ENCODE data around the gene TMEM222.

The TMEM222 gene

GRCh38 chr1:27348861-27349783, 27.2 kb downstream of the TMEM222 start:
- TF ChIP-seq CTCF (IDR thresholded peaks at IDR 0.05; ENCODE audit: control extremely low read depth, extremely low read depth, low read depth, missing control alignments): no peak
- CTCF ChIA-PET: interaction anchor here (0.7 to 2.3 kb wide), 4 partner anchors 9 to 303 kb away, joined by 3 to 17 read pairs (median 4); no protein-coding TSS in a partner anchor
- DNase-seq (ENCODE audit: extremely low spot score): peak; percentile 71
- POLR2A ChIA-PET: interaction anchor here (0.6 kb wide), 1 partner anchor 259 kb away, joined by 3 read pairs; no protein-coding TSS in a partner anchor

- ChIA-PET POLR2A (no interaction called here), CTCF (interaction anchor here (0.6 to 2.3 kb wide), 4 partner anchors 8 to 22 kb away, joined by 3 to 17 read pairs (median 4); no protein-coding TSS in a partner anchor)
- peak; percentile 55 for DNase-seq (ENCODE audit: extremely low spot score)
- TF ChIP-seq CTCF (IDR thresholded peaks at IDR 0.05; ENCODE audit: control extremely low read depth, extremely low read depth, low read depth, missing control alignments): no peak
Measured at GRCh38 chr1:27349784-27350662, 28.1 kb downstream of the TMEM222 start.

GRCh38 chr1:27350663-27351540, 28.9 kb downstream of the TMEM222 start:
- no peak for TF ChIP-seq CTCF (IDR thresholded peaks at IDR 0.05; ENCODE audit: control extremely low read depth, extremely low read depth, low read depth, missing control alignments)
- POLR2A ChIA-PET: no interaction called here
- CTCF ChIA-PET: interaction anchor here (0.6 to 1.4 kb wide), 4 partner anchors 11 to 23 kb away, joined by 3 to 4 read pairs (median 4); no protein-coding TSS in a partner anchor
- no peak for DNase-seq (ENCODE audit: extremely low spot score)

GRCh38 chr1:27351541-27352107, 29.7 kb downstream of the TMEM222 start:
- TF ChIP-seq CTCF (IDR thresholded peaks at IDR 0.05; ENCODE audit: control extremely low read depth, extremely low read depth, low read depth, missing control alignments): no peak
- no peak for DNase-seq (ENCODE audit: extremely low spot score)
- ChIA-PET POLR2A (no interaction called here), CTCF (interaction anchor here (1.4 kb wide), 2 partner anchors 12 to 18 kb away, joined by 4 read pairs; no protein-coding TSS in a partner anchor)

- ChIA-PET POLR2A (no interaction called here), CTCF (interaction anchor here (0.7 to 9.1 kb wide), 10 partner anchors 10 to 69 kb away, joined by 3 to 112 read pairs (median 4); partner anchors contain the start of genes GPR3, MAP3K6 and SYTL1)
- no peak for TF ChIP-seq CTCF (IDR thresholded peaks at IDR 0.05; ENCODE audit: control extremely low read depth, extremely low read depth, low read depth, missing control alignments)
- no peak for DNase-seq (ENCODE audit: extremely low spot score)
Measured at GRCh38 chr1:27353166-27353565, 31.2 kb downstream of the TMEM222 start.

All from GM10248 (cell line).